Right atrium auricular region (tissue), 2 donors: ENCODE results near the gene ATXN10. TPM values are rescaled to one million over a fixed set of nuclear protein-coding genes. Genes with fewer than 3 reads are reported as not detected.

Experiments
- DNase-seq: peaks from one replicate; pipeline ENCODE4 v3.0.0-alpha.2; 2019; ENCODE audit warnings: low spot score
- H3K27ac ChIP-seq, 2 donors: fragments of 200-600 bp; sonication (generic); 1 replicate in 1 of 2; 2 replicates in 1 of 2; pipeline ENCODE4 v1.5.1; 2016 to 2019
- H3K27me3 ChIP-seq, 2 donors: fragments of 200-600 bp; sonication (generic); one replicate each; pipeline versions ENCODE4 v1.5.1 to v1.6.0; 2017 to 2019
- H3K36me3 ChIP-seq: fragments of 200-600 bp; sonication (generic); one replicate; pipeline ENCODE4 v1.5.1; 2016
- H3K4me1 ChIP-seq, 2 donors: fragments of 200-600 bp; sonication (generic); one replicate each; pipeline versions ENCODE4 v1.5.1 to v1.6.0; 2017 to 2019
- H3K4me3 ChIP-seq, 2 donors: fragments of 200-600 bp; sonication (generic); 1 replicate in 1 of 2; 2 replicates in 1 of 2; pipeline ENCODE4 v1.5.1; 2017 to 2019; ENCODE audit warnings: mild to moderate bottlenecking in 1 of 2, moderate library complexity in 1 of 2
- H3K9me3 ChIP-seq, 2 donors: fragments of 200-600 bp; sonication (generic); one replicate each; pipeline ENCODE4 v1.5.1; 2019
- CTCF ChIP-seq, 2 donors: fragments of 200-600 bp; sonication (generic); IDR thresholded peaks; one replicate each; pipeline ENCODE4 v1.5.1; 2019; ENCODE audit warnings: antibody characterized with exemption in 2 of 2
- total RNA-seq, 2 donors: library from RNA; depleted of rRNA; stranded (reverse); fragments of >200 nt; gene quantifications; one replicate each; pipeline ENCODE4 v1.1.0, GENCODE V29; 2016

The ATXN10 gene
- total RNA-seq, 2 donors from 2014 or later = 85.3 to 88.5 TPM

- Histone ChIP-seq H3K4me3 (no peak overlapping the region), H3K27me3 (no peaks in the 10 kb centered on the region), H3K36me3 (peaks cover 21% of the 10 kb centered on the region), H3K27ac (no peak overlapping the region), H3K9me3 (peaks cover 0 to 12% of the 10 kb centered on the region in 2 donors), H3K4me1 (no peaks in the 10 kb centered on the region)
- no peak for TF ChIP-seq CTCF (IDR thresholded peaks at IDR 0.05)
- DNase-seq = no peak
These were observed 177.3 kb downstream of the ATXN10 start for GRCh38 chr22:45848904-45849303.

GRCh38 chr22:45852826-45853225, 181.2 kb downstream of the ATXN10 start:
- H3K4me3 ChIP-seq = no peak overlapping the region
- no peak for DNase-seq
- H3K27me3 ChIP-seq = no peaks in the 10 kb centered on the region
- no peaks in the 10 kb centered on the region for H3K4me1 ChIP-seq
- H3K27ac ChIP-seq = no peak overlapping the region
- peaks cover 0 to 12% of the 10 kb centered on the region in 2 donors for H3K9me3 ChIP-seq
- TF ChIP-seq CTCF (IDR thresholded peaks at IDR 0.05) = no peak
- H3K36me3 ChIP-seq = peaks cover 16% of the 10 kb centered on the region

GRCh38 chr22:45855961-45856360, 184.3 kb downstream of the ATXN10 start:
- Histone ChIP-seq H3K27ac (no peak overlapping the region), H3K9me3 (peaks cover 0 to 12% of the 10 kb centered on the region in 2 donors), H3K27me3 (no peaks in the 10 kb centered on the region), H3K4me3 (no peak overlapping the region), H3K4me1 (no peaks in the 10 kb centered on the region), H3K36me3 (peaks cover 21% of the 10 kb centered on the region)
- TF ChIP-seq CTCF (IDR thresholded peaks at IDR 0.05) = no peak
- no peak for DNase-seq

- no peaks in the 10 kb centered on the region for H3K4me1 ChIP-seq
- no peak for DNase-seq
- H3K9me3 ChIP-seq = peaks cover 0 to 8% of the 10 kb centered on the region in 2 donors
- no peak overlapping the region for H3K27ac ChIP-seq
- TF ChIP-seq CTCF (IDR thresholded peaks at IDR 0.05) = no peak
- peaks cover 9% of the 10 kb centered on the region for H3K36me3 ChIP-seq
- no peak overlapping the region for H3K4me3 ChIP-seq
- H3K27me3 ChIP-seq = no peaks in the 10 kb centered on the region
These were observed 185.9 kb downstream of the ATXN10 start for GRCh38 chr22:45857519-45857918.

- Histone ChIP-seq H3K27me3 (no peaks in the 10 kb centered on the region), H3K4me3 (no peak overlapping the region), H3K27ac (no peak overlapping the region), H3K4me1 (peaks cover 0 to 10% of the 10 kb centered on the region in 2 donors), H3K9me3 (no peaks in the 10 kb centered on the region), H3K36me3 (peaks cover 6% of the 10 kb centered on the region)
- no peak for TF ChIP-seq CTCF (IDR thresholded peaks at IDR 0.05)
- DNase-seq = peak; percentile 47
These were observed 187.9 kb downstream of the ATXN10 start for GRCh38 chr22:45859231-45860161.
